Heart left ventricle (tissue), 16 donors: ENCODE measurements around the gene EIF5B. TPM values are rescaled to one million over a fixed set of nuclear protein-coding genes. Genes with fewer than 3 reads are reported as not detected.

Source experiments
- ATAC-seq, 4 donors: fragments of 200-7000 bp; cut with Tn5 transposase; one replicate each; pipeline ENCODE4 v1.9.1; 2020 to 2022; ENCODE audit warnings: moderate library complexity in 4 of 4, mild to moderate bottlenecking in 3 of 4, moderate number of reproducible peaks in 1 of 4
- DNase-seq, 5 donors: peaks; one replicate each; pipeline ENCODE4 v3.0.0-alpha.2; 2020
- H3K27ac ChIP-seq, 12 donors: fragments of 200-600 bp; sonication (generic) in 4 of 12; one replicate each; pipeline versions ENCODE4 v1.5.0 to v1.8.0; 2016 to 2022; ENCODE audit warnings: mild to moderate bottlenecking in 2 of 12
- H3K27me3 ChIP-seq, 9 donors: fragments of 200-600 bp; sonication (generic) in 2 of 9; one replicate each; pipeline versions ENCODE4 v1.5.1 to v1.8.0; 2016 to 2022; ENCODE audit warnings: mild to moderate bottlenecking in 3 of 9
- H3K36me3 ChIP-seq, 9 donors: fragments of 200-600 bp; sonication (generic) in 2 of 9; one replicate each; pipeline versions ENCODE4 v1.5.0 to v1.8.0; 2018 to 2022; ENCODE audit warnings: mild to moderate bottlenecking in 2 of 9
- H3K4me1 ChIP-seq, 12 donors: fragments of 200-600 bp; sonication (generic) in 4 of 12; one replicate each; pipeline versions ENCODE4 v1.5.0 to v1.8.0; 2016 to 2022; ENCODE audit warnings: mild to moderate bottlenecking in 3 of 12
- H3K4me3 ChIP-seq, 12 donors: fragments of 200-600 bp; sonication (generic) in 4 of 12; one replicate each; pipeline versions ENCODE4 v1.5.0 to v1.8.0; 2017 to 2022; ENCODE audit warnings: mild to moderate bottlenecking in 9 of 12, moderate library complexity in 4 of 12
- H3K9me3 ChIP-seq, 12 donors: fragments of 200-600 bp; sonication (generic) in 4 of 12; one replicate each; pipeline versions ENCODE4 v1.5.0 to v1.8.0; 2016 to 2022; ENCODE audit warnings: mild to moderate bottlenecking in 1 of 12
- POLR2A ChIP-seq, 2 donors: fragments of 450-650 bp; IDR thresholded peaks; one replicate each; pipeline ENCODE4 v1.6.1; 2017; ENCODE audit warnings: antibody characterized with exemption in 2 of 2, mild to moderate bottlenecking in 2 of 2, moderate library complexity in 2 of 2
- WGBS, 4 donors: extraction: QIAGEN DNeasy Blood & Tissue Kit in 2 of 4; methylation state at CpG; one replicate each; pipeline versions ENCODE4 v1.1.5 to v1.1.7; 2013 to 2018; 5-methylcytosine and 5-hydroxymethylcytosine counted together
- intact Hi-C, 10 donors: fragments of 100-400 bp; cut with DNase I; formaldehyde crosslinking; loops; one replicate each; pipeline versions ENCODE4 v1.11.1 to v1.14.2; 2022
- polyA plus RNA-seq, 2 donors: library from polyadenylated mRNA; stranded (reverse); fragments of 200-250 nt; gene quantifications; one replicate each; pipeline ENCODE4 v1.2.3, GENCODE V29; 2013
- total RNA-seq, 9 donors: library from RNA; depleted of rRNA in 2 of 9; stranded (reverse); fragments of >200 nt in 2 of 9; fragmentation: NEBNext Ultra II Directional in 3 of 9; extraction: Animal tissue kit (Norgen Biotek cat#: 25700) in 3 of 9; gene quantifications; one replicate each; pipeline versions ENCODE4 v1.1.0 to v1.2.4, GENCODE V29; 2016 to 2023
- TF ChIP-seq, protein P1 (sequence below), 12 donors: fragments of 200-600 bp; sonication (generic) in 4 of 12; IDR thresholded peaks; one replicate each; pipeline versions ENCODE4 v1.5.0 to v1.8.0; 2018 to 2022; ENCODE audit warnings: antibody characterized with exemption in 12 of 12, mild to moderate bottlenecking in 5 of 12
- donor health status: ischemic (EF 13 %, LVEDD 7.1; RV severe dilation, severe dysfunction).
- donor health status: healthy with polysubstance abuse.
- donor health status: DM: no; HTN: yes; CAD: no.
- donor health status: DM: no; HTN: no; CAD: no.
- donor health status: ischemic (EF 25% LVEDD 6.9; RV normal size, moderate dysfunction).
- donor health status: ischemic (EF 25% LVEDD 5.7; RV mildly dilated, moderate dysfunction).
- donor health status: healthy.
- donor health status: DM: yes; HTN: yes; CAD: no.
- donor health status: ischemic (EF 35%, LVEDD 5.7; RV mildly dilated, moderate dysfunction).
- donor health status: nonischemic (EF 11% LVEDD 7.7; RV severe dilation, severe dysfunction).
- donor health status: DM: yes; HTN: yes; CAD: no.
- donor health status: PGD.
- donor health status: ischemic (EF 29% LVEDD 5.4; RV normal size, mild dysfunction).
- donor health status: nonischemic (EF 23%, LVEDD 6.1; RV moderate dilation, normal function).

Gene EIF5B
- total and polyA plus RNA-seq, 11 donors = 56.1 to 165 (median 91.9) TPM

DNA sequence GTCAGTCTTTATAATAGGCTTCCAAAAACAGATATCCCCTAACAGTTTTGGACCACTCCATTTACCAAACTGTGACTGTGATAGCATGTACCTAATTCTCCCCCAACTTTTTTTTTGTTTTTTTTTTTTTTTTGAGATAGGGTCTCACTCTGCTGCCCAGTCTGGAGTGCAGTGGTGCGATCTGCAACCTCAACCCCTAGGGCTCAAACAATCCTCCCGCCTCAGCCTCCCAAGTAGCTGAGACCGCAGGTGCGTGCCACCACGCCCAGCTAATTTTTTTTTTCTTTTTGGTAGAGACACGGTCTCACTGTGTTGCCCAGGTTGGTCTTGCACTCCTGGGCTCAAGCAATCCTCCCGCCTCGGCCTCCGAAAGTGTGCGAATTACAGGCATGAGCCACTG is 99.7 kb downstream of the EIF5B start:
- no peak overlapping the region for H3K4me3 ChIP-seq
- H3K4me1 ChIP-seq = peaks cover 0 to 3% (median 0%) of the 10 kb centered on the region in 12 donors
- intact Hi-C loops = no loop called here
- no peak for DNase-seq
- 94 to 99% (median 98%) methylated on average over 10 of the region's 10 CpGs for WGBS, 4 donors
- peaks cover 0 to 94% (median 71%) of the 10 kb centered on the region in 9 donors for H3K36me3 ChIP-seq
- TF ChIP-seq, protein P1, sequence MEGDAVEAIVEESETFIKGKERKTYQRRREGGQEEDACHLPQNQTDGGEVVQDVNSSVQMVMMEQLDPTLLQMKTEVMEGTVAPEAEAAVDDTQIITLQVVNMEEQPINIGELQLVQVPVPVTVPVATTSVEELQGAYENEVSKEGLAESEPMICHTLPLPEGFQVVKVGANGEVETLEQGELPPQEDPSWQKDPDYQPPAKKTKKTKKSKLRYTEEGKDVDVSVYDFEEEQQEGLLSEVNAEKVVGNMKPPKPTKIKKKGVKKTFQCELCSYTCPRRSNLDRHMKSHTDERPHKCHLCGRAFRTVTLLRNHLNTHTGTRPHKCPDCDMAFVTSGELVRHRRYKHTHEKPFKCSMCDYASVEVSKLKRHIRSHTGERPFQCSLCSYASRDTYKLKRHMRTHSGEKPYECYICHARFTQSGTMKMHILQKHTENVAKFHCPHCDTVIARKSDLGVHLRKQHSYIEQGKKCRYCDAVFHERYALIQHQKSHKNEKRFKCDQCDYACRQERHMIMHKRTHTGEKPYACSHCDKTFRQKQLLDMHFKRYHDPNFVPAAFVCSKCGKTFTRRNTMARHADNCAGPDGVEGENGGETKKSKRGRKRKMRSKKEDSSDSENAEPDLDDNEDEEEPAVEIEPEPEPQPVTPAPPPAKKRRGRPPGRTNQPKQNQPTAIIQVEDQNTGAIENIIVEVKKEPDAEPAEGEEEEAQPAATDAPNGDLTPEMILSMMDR (IDR thresholded peaks at IDR 0.05) = no peak
- TF ChIP-seq POLR2A (IDR thresholded peaks at IDR 0.05) = no peak
- H3K27ac ChIP-seq = no peak overlapping the region
- H3K9me3 ChIP-seq = no peaks in the 10 kb centered on the region
- no peaks in the 10 kb centered on the region for H3K27me3 ChIP-seq
- no peak for ATAC-seq

DNA sequence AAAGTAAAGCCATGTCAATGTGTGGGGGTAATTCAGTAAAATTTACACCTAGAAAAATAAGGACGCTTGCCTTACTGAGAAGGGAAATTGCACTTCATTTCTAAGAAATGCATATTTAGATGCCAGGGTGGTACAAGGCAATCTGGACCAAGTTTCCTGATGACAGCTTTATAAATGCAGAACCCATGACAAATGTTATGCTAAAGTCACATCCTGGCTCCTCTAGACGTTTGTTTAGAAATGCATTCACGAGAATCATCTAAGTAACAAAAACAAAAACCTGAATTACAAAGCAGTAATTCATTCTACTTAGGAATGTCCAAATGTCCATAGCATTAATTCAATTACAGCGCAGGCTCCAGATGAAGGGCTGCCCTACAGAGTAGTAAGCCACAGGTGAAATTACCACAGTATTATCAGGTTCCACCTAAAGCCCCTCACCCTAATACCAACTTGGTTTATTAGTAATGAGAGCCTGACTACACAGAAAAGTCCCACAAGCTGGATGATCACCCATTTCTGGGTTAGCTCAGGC is 102.8 kb downstream of the EIF5B start:
- TF ChIP-seq, protein P1 (IDR thresholded peaks at IDR 0.05) = no peak
- no peak for TF ChIP-seq POLR2A (IDR thresholded peaks at IDR 0.05)
- no peak for DNase-seq
- H3K9me3 ChIP-seq = no peaks in the 10 kb centered on the region
- H3K4me1 ChIP-seq = peaks cover 0 to 13% (median 4%) of the 10 kb centered on the region in 12 donors
- ATAC-seq = no peak
- 59 to 74% (median 70%) methylated on average over 4 of the region's 4 CpGs for WGBS, 4 donors
- no peak overlapping the region for H3K4me3 ChIP-seq
- peaks cover 0 to 72% (median 56%) of the 10 kb centered on the region in 9 donors for H3K36me3 ChIP-seq
- intact Hi-C loops = loop anchor here in 5 of 10 donors (5.0 kb wide), 2 partner anchors 42 to 52 kb away; partner anchors contain the start of gene REV1 (in 4 of the 5)
- no peaks in the 10 kb centered on the region for H3K27me3 ChIP-seq
- H3K27ac ChIP-seq = no peak overlapping the region

DNA sequence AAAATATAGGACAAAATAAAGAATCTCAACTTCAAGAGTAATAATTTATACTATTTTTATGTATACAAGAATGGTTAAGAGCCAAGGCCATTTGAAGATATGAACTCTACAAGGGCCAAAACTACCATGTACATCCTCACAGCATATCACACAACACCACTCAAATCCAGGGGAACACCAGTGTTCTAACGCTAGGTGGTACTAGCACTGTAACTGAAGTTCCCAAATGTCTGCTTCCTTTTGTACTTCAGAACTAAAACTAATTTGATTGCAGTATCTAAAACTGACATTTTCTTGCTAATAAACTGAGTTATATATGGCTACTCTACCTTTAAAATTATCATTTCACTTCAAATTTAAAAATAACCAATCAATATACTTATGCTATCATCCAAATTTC is 105.6 kb downstream of the EIF5B start:
- ATAC-seq (peak in 2 of 4 donors; percentile 77 to 83), DNase-seq (no peak)
- Histone ChIP-seq H3K4me3 (no peak overlapping the region), H3K27me3 (no peaks in the 10 kb centered on the region), H3K4me1 (peaks cover 0 to 13% (median 4%) of the 10 kb centered on the region in 12 donors), H3K36me3 (peaks cover 0 to 70% (median 48%) of the 10 kb centered on the region in 9 donors), H3K27ac (no peak overlapping the region), H3K9me3 (no peaks in the 10 kb centered on the region)
- TF ChIP-seq POLR2A (IDR thresholded peaks at IDR 0.05) = no peak
- TF ChIP-seq, protein P1 (IDR thresholded peaks at IDR 0.05) = peak; percentile 17 to 65 (median 46)
- 26 to 46% (median 39%) methylated on average over 1 of the region's 1 CpG for WGBS, 4 donors
- intact Hi-C loops = loop anchor here in 8 of 10 donors (1.0 to 5.0 kb wide), 5 partner anchors 39 to 49 kb away; partner anchors contain the start of gene REV1 (in 6 of the 8)

DNA sequence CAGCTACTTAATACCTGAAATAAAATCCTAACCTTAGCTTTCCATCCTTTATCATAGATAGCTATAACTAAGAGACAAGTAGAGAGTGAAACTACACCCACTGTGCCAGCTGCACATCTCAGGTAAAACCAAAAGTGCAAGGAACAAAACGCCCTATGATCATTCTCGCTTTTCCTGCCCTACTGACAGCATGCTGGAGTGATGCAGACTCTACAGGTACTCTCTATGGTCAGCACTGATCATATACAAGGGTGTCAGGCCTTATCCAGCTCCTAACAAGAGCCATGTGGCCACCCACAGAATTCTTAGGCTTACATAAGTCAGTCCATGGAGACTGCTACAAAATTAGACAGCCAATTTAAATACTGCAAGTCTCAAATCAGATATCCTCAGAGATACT is 107.0 kb downstream of the EIF5B start:
- no peaks in the 10 kb centered on the region for H3K27me3 ChIP-seq
- TF ChIP-seq POLR2A (IDR thresholded peaks at IDR 0.05) = no peak
- TF ChIP-seq, protein P1 (IDR thresholded peaks at IDR 0.05) = no peak
- ATAC-seq (peak; percentile 22 to 48 (median 27)), DNase-seq (no peak)
- no peak overlapping the region for H3K27ac ChIP-seq
- no peak overlapping the region for H3K4me3 ChIP-seq
- WGBS, 4 donors = 76 to 96% (median 90%) methylated on average over 2 of the region's 2 CpGs
- intact Hi-C loops = loop anchor here in 5 of 10 donors (2.0 to 5.0 kb wide), 3 partner anchors 15 to 48 kb away; partner anchors contain the start of gene REV1 (in 4 of the 5)
- peaks cover 0 to 14% (median 4%) of the 10 kb centered on the region in 12 donors for H3K4me1 ChIP-seq
- peaks cover 0 to 70% (median 49%) of the 10 kb centered on the region in 9 donors for H3K36me3 ChIP-seq
- H3K9me3 ChIP-seq = no peaks in the 10 kb centered on the region
